ENCODE data around the gene VAV2. TPM values are rescaled to one million over a fixed set of nuclear protein-coding genes. Genes with fewer than 3 reads are reported as not detected.

Gene VAV2
- polyA plus RNA-seq, 3 donors from 2014 or later: 0.12 to 0.28 TPM; not detected in 1

- H3K4me3 Mint-ChIP-seq: no peak overlapping the region
- no peaks in the 10 kb centered on the region for H3K9me3 Mint-ChIP-seq
- H3K27ac Mint-ChIP-seq: no peak overlapping the region
- H3K27me3 Mint-ChIP-seq (ENCODE audit: low read depth in 3 of 3): peaks cover 0 to 3% (median 0%) of the 10 kb centered on the region in 3 donors
- DNase-seq: no peak
- H3K36me3 Mint-ChIP-seq: no peaks in the 10 kb centered on the region
- no peaks in the 10 kb centered on the region for H3K4me1 Mint-ChIP-seq
These were observed 188.4 kb downstream of the VAV2 start for GRCh38 chr9:133803745-133804144.

GRCh38 chr9:133803028-133803585 lies 189.0 kb downstream of the VAV2 start:
- H3K27ac Mint-ChIP-seq: no peak overlapping the region
- H3K9me3 Mint-ChIP-seq: no peaks in the 10 kb centered on the region
- no peaks in the 10 kb centered on the region for H3K36me3 Mint-ChIP-seq
- H3K27me3 Mint-ChIP-seq (ENCODE audit: low read depth in 3 of 3): peaks cover 0 to 3% (median 0%) of the 10 kb centered on the region in 3 donors
- H3K4me3 Mint-ChIP-seq: no peak overlapping the region
- DNase-seq: no peak
- H3K4me1 Mint-ChIP-seq: no peaks in the 10 kb centered on the region

GRCh38 chr9:133801739-133802138 lies 190.4 kb downstream of the VAV2 start:
- Mint-ChIP-seq H3K36me3 (no peaks in the 10 kb centered on the region), H3K4me1 (no peaks in the 10 kb centered on the region), H3K27ac (no peak overlapping the region), H3K9me3 (no peaks in the 10 kb centered on the region), H3K27me3 (ENCODE audit: low read depth in 3 of 3) (peaks cover 0 to 3% (median 0%) of the 10 kb centered on the region in 3 donors), H3K4me3 (no peak overlapping the region)
- DNase-seq: no peak

- H3K9me3 Mint-ChIP-seq: no peaks in the 10 kb centered on the region
- peaks cover 0 to 3% (median 0%) of the 10 kb centered on the region in 3 donors for H3K27me3 Mint-ChIP-seq (ENCODE audit: low read depth in 3 of 3)
- H3K4me1 Mint-ChIP-seq: no peaks in the 10 kb centered on the region
- no peaks in the 10 kb centered on the region for H3K36me3 Mint-ChIP-seq
- H3K4me3 Mint-ChIP-seq: no peak overlapping the region
- no peak overlapping the region for H3K27ac Mint-ChIP-seq
- no peak for DNase-seq
These were observed 191.9 kb downstream of the VAV2 start for GRCh38 chr9:133800266-133800665.

GRCh38 chr9:133799716-133800115 lies 192.4 kb downstream of the VAV2 start:
- H3K27me3 Mint-ChIP-seq (ENCODE audit: low read depth in 3 of 3): peaks cover 0 to 3% (median 0%) of the 10 kb centered on the region in 3 donors
- H3K4me3 Mint-ChIP-seq: no peak overlapping the region
- no peak for DNase-seq
- H3K27ac Mint-ChIP-seq: no peak overlapping the region
- no peaks in the 10 kb centered on the region for H3K9me3 Mint-ChIP-seq
- no peaks in the 10 kb centered on the region for H3K36me3 Mint-ChIP-seq
- H3K4me1 Mint-ChIP-seq: no peaks in the 10 kb centered on the region

GRCh38 chr9:133799106-133799505 lies 193.0 kb downstream of the VAV2 start:
- Mint-ChIP-seq H3K4me3 (no peak overlapping the region), H3K9me3 (no peaks in the 10 kb centered on the region), H3K27ac (no peak overlapping the region), H3K4me1 (no peaks in the 10 kb centered on the region), H3K27me3 (ENCODE audit: low read depth in 3 of 3) (peaks cover 0 to 3% (median 0%) of the 10 kb centered on the region in 3 donors), H3K36me3 (no peaks in the 10 kb centered on the region)
- no peak for DNase-seq

GRCh38 chr9:133798160-133798559 lies 194.0 kb downstream of the VAV2 start:
- no peak for DNase-seq
- no peak overlapping the region for H3K27ac Mint-ChIP-seq
- H3K4me1 Mint-ChIP-seq: peaks cover 0 to 3% of the 10 kb centered on the region in 2 donors
- no peaks in the 10 kb centered on the region for H3K36me3 Mint-ChIP-seq
- H3K9me3 Mint-ChIP-seq: no peaks in the 10 kb centered on the region
- peaks cover 0 to 3% (median 0%) of the 10 kb centered on the region in 3 donors for H3K27me3 Mint-ChIP-seq (ENCODE audit: low read depth in 3 of 3)
- no peak overlapping the region for H3K4me3 Mint-ChIP-seq

- H3K27me3 Mint-ChIP-seq (ENCODE audit: low read depth in 3 of 3): peaks cover 0 to 3% (median 0%) of the 10 kb centered on the region in 3 donors
- no peaks in the 10 kb centered on the region for H3K36me3 Mint-ChIP-seq
- no peak overlapping the region for H3K27ac Mint-ChIP-seq
- H3K9me3 Mint-ChIP-seq: no peaks in the 10 kb centered on the region
- H3K4me3 Mint-ChIP-seq: no peak overlapping the region
- peaks cover 0 to 7% of the 10 kb centered on the region in 2 donors for H3K4me1 Mint-ChIP-seq
- no peak for DNase-seq
These were observed 194.6 kb downstream of the VAV2 start for GRCh38 chr9:133797406-133798105.

GRCh38 chr9:133796562-133796961 lies 195.6 kb downstream of the VAV2 start:
- Mint-ChIP-seq H3K27me3 (ENCODE audit: low read depth in 3 of 3) (peaks cover 0 to 3% (median 0%) of the 10 kb centered on the region in 3 donors), H3K36me3 (no peaks in the 10 kb centered on the region), H3K9me3 (no peaks in the 10 kb centered on the region), H3K4me3 (no peak overlapping the region), H3K27ac (no peak overlapping the region), H3K4me1 (peaks cover 0 to 8% of the 10 kb centered on the region in 2 donors)
- no peak for DNase-seq

GRCh38 chr9:133795049-133795448 lies 197.1 kb downstream of the VAV2 start:
- Mint-ChIP-seq H3K27ac (no peak overlapping the region), H3K36me3 (no peaks in the 10 kb centered on the region), H3K4me3 (no peak overlapping the region)

GRCh38 chr9:133794016-133794760 lies 197.9 kb downstream of the VAV2 start:
- DNase-seq: no peak
- peaks cover 0 to 8% of the 10 kb centered on the region in 2 donors for H3K4me1 Mint-ChIP-seq
- H3K4me3 Mint-ChIP-seq: no peak overlapping the region
- H3K9me3 Mint-ChIP-seq: no peaks in the 10 kb centered on the region
- H3K36me3 Mint-ChIP-seq: no peaks in the 10 kb centered on the region
- H3K27me3 Mint-ChIP-seq (ENCODE audit: low read depth in 3 of 3): no peaks in the 10 kb centered on the region
- no peak overlapping the region for H3K27ac Mint-ChIP-seq

More at GRCh38 chr9:133795049-133795448, 197.1 kb downstream of the VAV2 start:
- Mint-ChIP-seq H3K4me1 (peaks cover 0 to 8% of the 10 kb centered on the region in 2 donors), H3K27me3 (ENCODE audit: low read depth in 3 of 3) (peaks cover 0 to 3% (median 0%) of the 10 kb centered on the region in 3 donors), H3K9me3 (no peaks in the 10 kb centered on the region)
- DNase-seq: no peak

- Mint-ChIP-seq H3K36me3 (no peaks in the 10 kb centered on the region), H3K4me3 (no peak overlapping the region), H3K4me1 (peaks cover 0 to 8% of the 10 kb centered on the region in 2 donors), H3K27me3 (ENCODE audit: low read depth in 3 of 3) (no peaks in the 10 kb centered on the region), H3K27ac (no peak overlapping the region), H3K9me3 (no peaks in the 10 kb centered on the region)
- no peak for DNase-seq
These were observed 198.7 kb downstream of the VAV2 start for GRCh38 chr9:133793471-133793870.

GRCh38 chr9:133792721-133793470 lies 199.2 kb downstream of the VAV2 start:
- no peaks in the 10 kb centered on the region for H3K36me3 Mint-ChIP-seq
- H3K27ac Mint-ChIP-seq: no peak overlapping the region
- peaks cover 0 to 8% of the 10 kb centered on the region in 2 donors for H3K4me1 Mint-ChIP-seq
- peak; percentile 47 to 51 (median 50) for DNase-seq
- H3K4me3 Mint-ChIP-seq: peak overlapping the region in 1 of 5 donors; percentile 56
- no peaks in the 10 kb centered on the region for H3K9me3 Mint-ChIP-seq
- no peaks in the 10 kb centered on the region for H3K27me3 Mint-ChIP-seq (ENCODE audit: low read depth in 3 of 3)
